Lower lobe of right lung (tissue), 2 donors: ENCODE measurements around the gene TOE1. TPM values are rescaled to one million over a fixed set of nuclear protein-coding genes. Genes with fewer than 3 reads are reported as not detected.
"Not testable (repeated sequence)": the region's sequence is repeated elsewhere in the genome, so short reads cannot be mapped to it uniquely, and the experiment has no call there.

Source experiments
- ATAC-seq, 2 donors: fragments of 200-7000 bp; cut with Tn5 transposase; one replicate each; pipeline ENCODE4 v1.9.1; 2020 to 2022; ENCODE audit warnings: mild to moderate bottlenecking in 2 of 2, moderate library complexity in 2 of 2
- DNase-seq: peaks from one replicate; pipeline ENCODE4 v3.0.0-alpha.2; 2020
- H3K27ac ChIP-seq: fragments of 200-600 bp; one replicate; pipeline ENCODE4 v1.8.0; 2022
- H3K27me3 ChIP-seq: fragments of 200-600 bp; one replicate; pipeline ENCODE4 v1.8.0; 2022; ENCODE audit warnings: low read depth
- H3K36me3 ChIP-seq: fragments of 200-600 bp; one replicate; pipeline ENCODE4 v1.8.0; 2022; ENCODE audit warnings: mild to moderate bottlenecking
- H3K4me1 ChIP-seq: fragments of 200-600 bp; one replicate; pipeline ENCODE4 v1.8.0; 2022
- H3K4me3 ChIP-seq: fragments of 200-600 bp; one replicate; pipeline ENCODE4 v1.8.0; 2022; ENCODE audit warnings: mild to moderate bottlenecking
- H3K9me3 ChIP-seq: fragments of 200-600 bp; one replicate; pipeline ENCODE4 v1.8.0; 2022
- CTCF ChIP-seq: fragments of 200-600 bp; IDR thresholded peaks from one replicate; pipeline ENCODE4 v1.8.0; 2022; ENCODE audit warnings: antibody characterized with exemption, mild to moderate bottlenecking
- intact Hi-C: fragments of 100-400 bp; cut with DNase I; formaldehyde crosslinking; loops from one replicate; pipeline ENCODE4 v1.11.0; 2022
- total RNA-seq: library from RNA; stranded (reverse); fragmentation: NEBNext Ultra II Directional; extraction: Animal tissue kit (Norgen Biotek cat#: 25700); gene quantifications from one replicate; pipeline ENCODE4 v1.2.1, GENCODE V29; 2021
- donor health status: DM: no; HTN: yes; CAD: no; lungs with severe emphysema.

The TOE1 gene
- total RNA-seq, 1 donor from 2014 or later, result 11.5 TPM

DNA sequence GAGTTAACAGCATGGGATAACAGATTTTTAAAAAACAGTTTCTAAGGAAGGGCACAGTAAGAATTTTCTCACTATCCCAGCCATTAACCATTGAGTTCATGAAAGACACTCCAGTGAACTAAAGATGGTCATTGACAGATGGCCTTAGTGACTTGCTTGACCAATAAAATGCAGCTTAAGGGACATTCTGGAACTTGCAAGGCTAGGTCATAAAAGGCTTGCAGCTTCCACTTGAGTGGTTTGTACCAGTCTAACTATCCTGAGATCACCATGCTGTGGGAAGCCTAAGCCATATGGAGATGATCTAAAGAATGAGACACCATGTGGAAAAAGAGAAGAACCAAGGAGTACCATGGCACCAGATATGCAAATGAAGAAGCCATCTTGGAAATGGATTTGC, 38.2 kb downstream of the TOE1 start:
- Histone ChIP-seq H3K27me3 (no peaks in the 10 kb centered on the region), H3K4me3 (no peak overlapping the region), H3K9me3 (no peaks in the 10 kb centered on the region), H3K27ac (no peak overlapping the region), H3K4me1 (peaks cover 7% of the 10 kb centered on the region), H3K36me3 (no peaks in the 10 kb centered on the region)
- DNase-seq, result no peak
- intact Hi-C loops, result no loop called here
- no peak for ATAC-seq
- no peak for TF ChIP-seq CTCF

- intact Hi-C loops, result no loop called here
- DNase-seq (no peak), ATAC-seq (no peak)
- no peak overlapping the region for H3K27ac ChIP-seq
- TF ChIP-seq CTCF, result no peak
- H3K27me3 ChIP-seq, result no peaks in the 10 kb centered on the region
- H3K4me1 ChIP-seq, result peaks cover 7% of the 10 kb centered on the region
- H3K9me3 ChIP-seq, result no peaks in the 10 kb centered on the region
- no peak overlapping the region for H3K4me3 ChIP-seq
- H3K36me3 ChIP-seq, result no peaks in the 10 kb centered on the region
These were observed 39.6 kb downstream of the TOE1 start for GRCh38 chr1:45379524-45379923.

GRCh38 chr1:45380125-45380524, 40.2 kb downstream of the TOE1 start:
- no peak overlapping the region for H3K4me3 ChIP-seq
- no peaks in the 10 kb centered on the region for H3K9me3 ChIP-seq
- intact Hi-C loops, result no loop called here
- no peaks in the 10 kb centered on the region for H3K27me3 ChIP-seq
- H3K27ac ChIP-seq, result no peak overlapping the region
- H3K4me1 ChIP-seq, result peaks cover 7% of the 10 kb centered on the region
- TF ChIP-seq CTCF, result no peak
- no peaks in the 10 kb centered on the region for H3K36me3 ChIP-seq
- no peak for ATAC-seq
- no peak for DNase-seq

GRCh38 chr1:45380730-45381129, 40.8 kb downstream of the TOE1 start:
- ATAC-seq (no peak), DNase-seq (no peak)
- intact Hi-C loops, result no loop called here
- Histone ChIP-seq H3K4me1 (peaks cover under 1% of the 10 kb centered on the region), H3K36me3 (no peaks in the 10 kb centered on the region), H3K27me3 (no peaks in the 10 kb centered on the region), H3K4me3 (no peak overlapping the region), H3K9me3 (no peaks in the 10 kb centered on the region), H3K27ac (no peak overlapping the region)
- TF ChIP-seq CTCF, result no peak

DNA sequence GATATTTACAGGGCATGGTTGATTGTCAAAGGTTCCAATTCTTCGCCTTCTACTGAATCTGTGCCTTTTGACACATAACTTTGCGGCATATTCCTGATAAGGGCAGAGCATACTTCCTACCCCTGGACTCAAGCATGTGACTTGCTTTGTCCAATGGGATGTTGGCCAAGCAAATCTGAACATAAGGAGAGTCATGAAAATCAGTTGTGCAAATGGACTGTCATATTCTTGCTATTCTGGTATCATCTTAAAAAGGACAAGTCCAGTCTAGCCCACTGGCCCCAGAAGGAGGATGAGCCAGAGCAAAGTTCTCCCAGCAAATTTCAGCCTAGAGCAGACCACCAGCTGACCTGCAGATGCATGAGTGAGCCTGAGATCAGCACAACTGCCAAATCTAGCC, 41.3 kb downstream of the TOE1 start:
- DNase-seq (no peak), ATAC-seq (no peak)
- no peaks in the 10 kb centered on the region for H3K36me3 ChIP-seq
- no peak overlapping the region for H3K4me3 ChIP-seq
- no peaks in the 10 kb centered on the region for H3K4me1 ChIP-seq
- intact Hi-C loops, result no loop called here
- no peak overlapping the region for H3K27ac ChIP-seq
- H3K9me3 ChIP-seq, result no peaks in the 10 kb centered on the region
- H3K27me3 ChIP-seq, result no peaks in the 10 kb centered on the region
- no peak for TF ChIP-seq CTCF

DNA sequence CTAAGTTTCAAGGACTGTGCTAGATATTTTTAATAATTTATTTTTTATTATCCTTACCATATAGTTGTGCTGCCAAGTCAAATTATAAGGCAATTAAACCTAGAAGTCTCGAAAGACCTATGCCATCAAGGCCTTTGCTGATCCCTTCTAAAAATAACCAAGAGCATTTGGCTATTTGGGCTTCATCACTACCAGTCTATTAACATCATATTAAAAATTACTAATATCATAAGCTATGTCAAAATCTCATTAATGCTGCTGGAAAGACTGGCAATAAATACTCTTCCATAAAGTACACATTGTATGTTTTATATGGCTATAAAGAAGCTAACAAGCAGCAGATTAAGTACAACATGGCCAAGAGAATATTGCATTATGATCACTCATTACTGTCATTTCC, 43.2 kb downstream of the TOE1 start:
- Histone ChIP-seq H3K4me1 (no peaks in the 10 kb centered on the region), H3K9me3 (no peaks in the 10 kb centered on the region), H3K27me3 (no peaks in the 10 kb centered on the region), H3K27ac (no peak overlapping the region), H3K4me3 (no peak overlapping the region), H3K36me3 (no peaks in the 10 kb centered on the region)
- no peak for DNase-seq
- no peak for TF ChIP-seq CTCF
- intact Hi-C loops, result no loop called here
- ATAC-seq, result no peak

DNA sequence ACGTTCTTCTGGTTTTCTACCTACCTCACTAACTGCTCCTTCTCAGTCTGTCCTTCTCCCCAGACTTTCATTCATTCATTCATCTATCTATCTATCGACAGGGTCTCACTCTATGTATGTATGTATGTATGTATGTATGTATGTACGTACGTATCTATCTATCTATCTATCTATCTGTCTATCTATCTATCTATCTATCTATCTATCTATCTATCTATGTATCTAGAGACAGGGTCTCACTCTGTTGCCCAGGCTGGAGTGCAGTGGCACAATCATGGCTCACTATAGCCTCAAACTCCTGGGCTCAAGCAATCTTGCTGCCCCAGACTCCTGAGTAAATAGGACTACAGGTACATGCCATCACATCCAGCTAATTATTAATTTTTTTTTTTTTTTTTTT, 44.2 kb downstream of the TOE1 start:
- intact Hi-C loops, H3K9me3 ChIP-seq, DNase-seq, H3K4me1 ChIP-seq, ATAC-seq, H3K4me3 ChIP-seq, H3K27me3 ChIP-seq, H3K36me3 ChIP-seq, H3K27ac ChIP-seq: not testable (repeated sequence)
